Glomerular visceral epithelial cell (primary cell): ENCODE results near the gene NMBR.
"Not testable (repeated sequence)": the region's sequence is repeated elsewhere in the genome, so short reads cannot be mapped to it uniquely, and the experiment has no call there.

ENCODE experiments used
- DNase-seq: peaks from one replicate; pipeline ENCODE4 v3.0.0-alpha.2; 2016; ENCODE audit errors: extremely low spot score

NMBR gene

DNA sequence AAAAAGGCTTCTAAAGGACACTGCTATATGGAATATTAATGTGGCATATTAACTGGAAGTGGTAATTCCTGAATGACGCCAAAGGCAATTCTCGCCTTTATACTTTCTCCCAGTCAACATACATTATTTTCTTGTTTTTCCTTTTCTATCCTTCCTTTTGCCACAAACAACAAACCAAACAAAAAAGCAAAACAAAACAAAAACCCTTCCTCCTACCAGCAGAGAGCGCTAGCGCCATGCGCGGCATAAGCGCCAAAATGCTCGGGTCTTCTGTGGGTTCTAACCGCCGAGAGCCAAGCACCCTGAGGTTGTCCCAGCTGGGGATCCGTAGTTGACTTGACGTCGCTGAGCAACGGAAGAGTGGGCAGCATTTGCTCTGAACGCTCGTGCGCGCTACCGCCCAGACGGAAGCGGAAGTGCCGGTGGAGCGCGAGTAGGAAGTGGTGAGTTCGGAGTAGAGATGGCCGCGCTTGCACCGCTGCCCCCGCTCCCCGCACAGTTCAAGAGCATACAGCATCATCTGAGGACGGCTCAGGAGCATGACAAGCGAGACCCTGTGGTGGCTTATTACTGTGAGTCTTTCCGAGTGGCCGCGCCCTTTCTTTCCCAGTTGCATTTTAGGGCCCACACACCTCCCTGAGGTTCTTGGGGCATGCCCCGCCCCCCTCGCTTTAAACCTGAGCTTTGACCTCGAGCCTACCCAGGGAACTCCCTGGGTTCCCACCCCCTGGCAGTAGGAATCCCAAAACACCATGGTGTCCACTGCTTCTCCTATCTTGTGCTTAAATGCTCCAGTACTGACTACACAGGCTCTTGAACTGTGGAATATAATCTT, at the start of gene NMBR, which contains the start of gene VTA1:
TSS of gene NMBR (minus strand) at position 295 of the 835 bp plus-strand sequence. CDS start 58,464 bp downstream, outside the sequence.
TSS of gene VTA1 (plus strand) at position 436 of the 835 bp plus-strand sequence. CDS start at position 461, 25 bp downstream.
- DNase-seq: peak; percentile 99

DNA sequence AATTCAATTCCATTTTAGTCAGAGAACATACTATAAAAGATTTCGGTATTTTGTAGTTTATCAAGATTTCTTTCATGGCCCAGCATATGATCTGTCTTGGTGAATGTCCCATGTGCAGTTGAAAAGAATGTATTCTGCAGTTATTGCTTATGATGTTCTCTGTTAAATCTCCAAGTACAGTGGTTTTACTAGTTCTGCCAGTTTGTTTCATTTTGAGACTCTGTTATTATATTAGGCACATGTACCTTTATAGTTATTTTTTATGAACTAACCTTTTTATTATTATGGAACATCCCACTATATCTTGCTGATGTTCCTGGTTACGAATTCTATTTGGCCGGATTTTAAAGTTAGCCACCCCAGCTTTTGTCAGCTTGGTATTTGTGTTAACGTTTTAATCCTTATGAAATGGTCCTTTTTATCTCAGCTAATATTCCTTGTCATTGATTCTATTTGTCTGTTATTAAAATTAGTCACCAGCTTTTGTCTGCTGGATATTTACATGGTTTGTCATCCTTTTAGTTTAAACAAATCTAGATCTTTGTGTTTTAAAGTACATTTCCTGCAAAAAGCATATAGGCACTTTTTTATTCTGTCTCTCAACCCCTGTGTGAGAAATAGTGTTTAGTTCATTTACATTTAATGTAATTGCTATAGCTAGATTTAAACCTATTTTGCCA, 49.1 kb upstream of the NMBR start:
- no peak for DNase-seq

DNA sequence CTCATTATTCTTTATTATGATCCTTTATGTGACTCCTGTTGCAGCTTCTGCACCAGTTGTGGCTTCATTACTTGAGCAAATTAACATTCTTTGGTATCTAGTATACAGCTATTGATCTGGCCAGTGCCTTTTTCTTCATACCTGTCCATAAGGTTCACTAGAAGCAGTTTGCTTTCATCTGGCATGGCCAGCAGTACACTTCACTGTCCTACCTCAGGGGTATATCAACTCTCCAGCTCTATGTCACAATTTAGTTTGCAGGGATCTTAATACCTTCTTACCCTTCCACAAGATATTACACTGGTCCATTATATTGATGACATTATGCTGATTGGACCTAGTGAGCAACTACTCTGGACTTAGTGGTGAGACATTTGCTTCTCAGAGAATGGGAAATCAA, 46.7 kb upstream of the NMBR start:
- no peak for DNase-seq

DNA sequence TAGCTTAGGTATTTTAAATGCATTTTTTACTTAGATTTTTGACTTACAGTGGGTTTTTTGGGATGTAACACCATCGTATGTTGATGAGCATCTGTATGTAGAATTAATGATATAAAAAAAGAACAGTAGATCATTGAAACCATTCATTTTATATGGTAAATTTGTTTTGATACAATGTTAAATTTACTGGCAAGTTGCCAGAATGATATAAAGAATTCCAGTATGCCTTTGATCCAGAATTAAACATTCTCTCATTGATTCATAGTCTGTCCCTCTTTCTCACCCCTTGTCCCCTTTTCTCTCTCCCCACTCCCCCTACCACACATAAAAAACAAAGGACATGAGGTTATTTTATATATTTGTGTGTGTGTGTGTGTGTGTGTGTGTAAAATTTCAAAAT, 45.4 kb upstream of the NMBR start:
- DNase-seq: no peak

DNA sequence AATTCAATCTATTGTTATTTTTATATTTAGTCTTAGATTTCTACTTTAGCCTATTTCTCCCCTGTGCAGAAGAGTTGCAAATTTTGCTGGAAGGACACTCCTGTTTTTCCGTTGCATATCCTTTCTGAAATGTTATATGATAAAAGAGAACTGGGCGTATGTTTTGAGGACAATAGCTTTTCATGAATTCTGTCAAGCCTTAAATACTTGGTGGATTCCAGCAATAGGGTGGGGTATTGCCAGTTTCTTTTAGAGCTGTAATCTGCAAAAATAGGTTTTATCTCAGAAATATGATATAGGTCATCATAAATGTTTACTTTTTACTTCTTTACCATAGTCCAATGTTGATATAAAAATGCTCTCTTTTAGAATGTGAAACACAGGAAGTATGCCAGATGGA, 42.1 kb upstream of the NMBR start:
- no peak for DNase-seq

DNA sequence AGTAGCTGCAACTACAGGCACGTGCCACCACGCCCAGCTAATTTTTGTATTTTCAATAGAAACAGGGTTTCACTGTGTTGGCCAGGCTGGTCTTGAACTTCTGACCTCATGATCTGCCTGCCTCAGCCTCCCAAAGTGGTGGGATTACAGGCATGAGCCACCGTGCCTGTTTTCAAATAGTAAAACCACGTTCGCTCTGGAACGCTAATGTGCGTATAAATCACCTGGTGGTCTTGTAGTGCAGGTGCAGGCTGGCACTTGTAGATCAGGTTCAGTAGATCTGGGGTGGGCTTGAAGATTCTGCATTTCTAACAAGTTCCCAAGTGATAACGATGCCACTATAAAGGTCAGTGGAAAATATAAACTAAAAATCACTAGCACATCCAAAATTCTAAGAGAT, 41.4 kb upstream of the NMBR start:
- not testable (repeated sequence) for DNase-seq

DNA sequence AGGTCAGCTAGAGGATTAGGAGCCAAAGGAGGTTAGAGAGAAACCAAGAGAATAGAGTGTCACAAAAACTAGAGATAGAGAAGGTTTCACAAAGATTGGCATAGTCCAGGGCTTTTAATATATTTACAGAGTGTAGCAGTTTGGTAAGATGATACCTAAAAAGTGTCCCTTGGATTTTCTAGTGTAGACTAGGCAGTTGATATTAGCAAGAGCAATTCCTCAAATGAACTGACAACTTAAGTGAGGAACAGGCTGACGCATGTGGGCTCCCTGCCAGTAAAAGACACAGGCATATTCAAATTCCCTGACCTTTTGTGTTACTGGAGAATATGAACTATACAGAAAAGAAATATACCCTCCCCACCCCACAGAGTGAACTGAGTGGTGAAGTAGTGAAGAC, 40.3 kb upstream of the NMBR start:
- no peak for DNase-seq

DNA sequence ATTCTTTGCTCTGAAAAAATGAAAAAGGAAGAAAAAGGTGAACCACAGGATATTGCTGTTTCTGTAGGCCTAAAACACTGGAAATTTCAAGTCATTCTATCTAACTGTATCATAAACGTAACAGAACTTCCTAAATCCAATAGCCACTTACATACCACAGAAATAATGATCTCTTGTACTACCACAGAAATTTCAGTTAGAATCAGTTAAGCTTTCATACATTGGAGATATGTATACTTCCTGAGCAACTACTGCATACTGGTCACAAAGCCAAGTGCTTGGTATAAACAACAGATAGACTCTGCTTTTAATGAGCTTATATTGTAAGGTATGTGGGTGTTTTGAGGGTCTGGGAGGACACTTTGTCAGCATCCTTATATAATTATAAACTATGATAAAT, 38.7 kb upstream of the NMBR start:
- no peak for DNase-seq

DNA sequence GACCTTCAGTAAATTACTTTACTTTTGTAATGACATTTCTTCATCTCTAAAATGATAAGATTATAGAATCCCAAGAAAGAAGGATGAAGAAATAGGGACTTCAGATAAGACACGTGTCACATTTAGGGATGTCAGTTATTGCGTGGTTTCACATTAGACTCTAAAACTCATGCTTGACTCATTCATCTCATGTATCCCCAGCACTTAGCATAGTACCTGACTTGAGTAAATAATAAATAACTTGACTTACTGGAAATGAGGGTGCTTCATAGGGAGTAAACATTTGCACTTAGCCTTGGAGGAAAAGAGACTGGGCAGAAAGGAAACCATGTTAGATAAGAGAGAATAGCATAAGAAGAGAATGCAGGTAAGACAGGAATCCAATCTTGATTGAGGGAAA, 37.4 kb upstream of the NMBR start:
- no peak for DNase-seq

DNA sequence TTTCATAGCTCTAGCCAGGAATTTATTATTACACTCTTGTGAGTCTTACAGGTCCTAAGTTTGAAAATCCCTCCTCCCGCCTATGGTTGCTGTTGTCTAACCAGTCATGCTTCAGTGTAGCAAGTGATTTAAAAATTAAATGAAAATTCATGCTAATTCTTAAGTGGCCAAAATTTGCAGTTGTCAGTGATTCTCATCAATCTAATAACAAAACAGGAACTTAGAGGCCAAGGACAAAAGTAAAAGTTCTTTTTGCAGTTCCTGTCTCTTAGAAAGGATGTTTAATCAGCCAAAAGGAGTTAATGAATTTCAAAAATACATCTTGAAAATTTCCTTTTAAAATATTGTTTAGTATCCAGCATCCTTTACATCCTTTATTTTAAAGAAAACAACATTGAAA, 36.4 kb upstream of the NMBR start:
- DNase-seq: no peak

DNA sequence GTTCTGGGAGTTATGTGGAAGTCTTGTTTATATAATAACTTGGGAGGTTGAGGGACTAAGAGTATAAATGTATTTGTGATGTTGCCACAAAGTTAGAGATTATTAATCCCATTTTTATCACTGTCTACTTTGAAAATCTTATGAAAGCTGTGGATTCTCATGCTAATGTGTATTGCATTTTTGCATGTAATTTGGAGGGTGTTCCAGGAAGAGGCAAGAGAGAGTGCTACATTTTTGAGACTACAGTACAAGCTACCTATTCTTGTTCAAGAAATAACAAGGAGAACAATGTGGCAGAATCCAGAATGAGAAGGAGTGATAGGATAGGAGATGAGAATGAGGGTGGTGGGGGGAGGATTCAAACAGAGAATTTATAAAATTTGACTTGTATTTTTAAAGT, 35.1 kb upstream of the NMBR start:
- no peak for DNase-seq

DNA sequence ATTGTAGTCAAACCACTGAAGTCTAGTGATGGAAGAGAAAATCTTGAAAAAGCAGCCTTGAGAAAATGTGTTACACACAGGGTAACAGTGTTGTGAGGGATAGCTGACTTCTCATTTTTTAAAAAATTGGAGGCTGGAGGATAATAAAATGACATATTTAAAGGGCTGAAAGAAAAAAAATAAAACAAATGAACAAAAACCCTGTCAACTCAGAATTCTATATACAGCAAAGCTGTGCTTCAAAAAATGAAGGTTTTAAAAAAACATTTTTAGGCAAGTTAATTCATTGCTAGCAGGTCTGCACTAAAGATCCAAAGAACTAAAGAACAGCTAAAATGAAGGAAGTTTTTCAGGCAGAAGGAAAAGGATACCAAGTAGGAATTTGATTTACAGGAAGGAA, 31.2 kb upstream of the NMBR start:
- no peak for DNase-seq

DNA sequence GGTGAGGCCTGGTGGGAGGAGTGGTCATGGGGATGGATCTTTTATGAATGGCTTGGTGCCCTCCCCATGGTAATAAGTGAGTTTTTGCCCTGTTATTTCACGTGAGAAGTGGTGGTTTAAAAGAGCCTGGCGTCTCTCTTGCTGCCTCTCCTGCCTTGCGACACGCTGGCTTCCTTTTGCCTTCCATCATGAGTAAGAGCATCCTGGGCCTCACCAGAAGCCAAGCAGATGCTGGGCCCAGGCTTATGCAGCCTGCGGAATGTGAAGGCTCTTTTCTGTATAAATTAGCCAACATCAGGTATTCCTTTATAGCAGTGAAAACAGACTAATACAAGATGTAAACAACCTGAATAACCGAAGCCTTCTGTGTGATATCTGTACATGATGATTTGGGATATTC, 27.8 kb upstream of the NMBR start:
- DNase-seq: no peak

DNA sequence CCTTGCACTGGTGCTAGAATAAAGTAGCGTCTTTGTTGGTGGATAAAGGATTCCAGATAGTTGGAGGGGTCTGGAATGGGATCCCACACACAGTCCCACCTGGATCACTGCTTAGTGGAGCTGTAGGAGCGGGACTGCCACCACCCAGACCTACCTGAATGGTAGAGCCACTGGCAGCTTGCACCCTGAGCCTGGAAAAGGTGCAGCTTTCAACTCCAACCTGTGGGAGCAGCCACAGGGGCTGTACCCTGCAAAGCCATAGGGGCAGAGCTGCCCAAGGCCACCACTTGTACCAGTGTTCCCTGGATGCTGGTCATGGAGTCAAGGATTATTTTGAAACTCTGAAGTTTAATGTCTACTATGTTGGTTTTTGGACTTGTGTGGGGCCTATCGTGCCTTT, 27.1 kb upstream of the NMBR start:
- no peak for DNase-seq

DNA sequence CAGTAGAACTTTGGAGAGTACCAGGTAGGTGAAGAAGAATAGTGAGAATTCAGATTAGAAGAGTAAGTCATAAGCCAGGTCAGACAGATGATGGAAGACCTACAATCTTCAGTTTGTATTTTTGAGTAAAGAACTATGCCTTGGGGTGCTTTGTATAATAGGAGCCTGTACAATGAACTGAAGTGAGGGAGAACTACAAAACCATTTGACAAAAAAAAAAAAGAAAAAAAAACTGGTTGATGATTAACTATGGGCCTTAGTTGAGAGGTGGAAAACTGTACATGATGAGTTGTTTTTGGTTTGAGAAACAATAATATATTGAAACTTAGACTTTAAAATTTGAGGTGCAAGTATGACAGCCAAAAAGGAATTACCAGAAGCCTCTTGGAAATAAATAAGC, 25.8 kb upstream of the NMBR start:
- no peak for DNase-seq

DNA sequence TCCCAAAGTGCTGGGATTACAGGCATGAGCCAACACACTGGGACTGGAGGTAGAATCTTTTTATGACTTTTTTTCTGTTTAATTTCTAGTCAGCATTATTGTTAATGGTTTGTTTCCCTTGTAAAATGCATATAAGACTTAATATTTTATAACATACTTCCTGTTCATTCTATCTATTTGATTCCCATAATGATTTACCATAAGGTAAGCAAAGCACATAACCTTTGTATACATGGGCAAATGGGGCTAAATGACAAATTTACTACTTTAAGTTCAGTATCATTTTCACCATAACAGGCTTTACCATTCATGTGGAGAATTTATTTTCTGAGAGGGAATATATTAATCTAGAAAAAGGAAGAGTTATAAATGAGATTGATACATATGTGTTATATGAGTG, 24.4 kb upstream of the NMBR start:
- DNase-seq: no peak

DNA sequence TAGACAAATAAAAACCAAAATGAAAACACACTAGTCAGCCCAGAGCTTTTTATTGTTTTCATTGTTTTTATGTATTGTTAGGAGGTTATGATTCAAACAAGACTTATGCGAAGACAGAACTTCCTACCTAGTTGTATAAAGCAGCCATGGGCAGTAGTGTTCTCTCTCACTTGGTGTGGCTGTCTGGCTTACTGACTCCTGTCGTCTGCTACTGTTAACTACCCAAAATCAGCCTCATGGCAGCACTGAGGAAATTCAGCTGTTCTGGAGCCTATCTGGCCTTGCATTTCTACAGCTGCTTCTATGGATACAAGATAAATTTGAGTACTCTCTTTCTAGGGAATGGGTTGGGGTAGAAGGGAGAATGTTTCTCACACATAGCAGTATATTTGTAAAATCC, 20.6 kb upstream of the NMBR start:
- no peak for DNase-seq

DNA sequence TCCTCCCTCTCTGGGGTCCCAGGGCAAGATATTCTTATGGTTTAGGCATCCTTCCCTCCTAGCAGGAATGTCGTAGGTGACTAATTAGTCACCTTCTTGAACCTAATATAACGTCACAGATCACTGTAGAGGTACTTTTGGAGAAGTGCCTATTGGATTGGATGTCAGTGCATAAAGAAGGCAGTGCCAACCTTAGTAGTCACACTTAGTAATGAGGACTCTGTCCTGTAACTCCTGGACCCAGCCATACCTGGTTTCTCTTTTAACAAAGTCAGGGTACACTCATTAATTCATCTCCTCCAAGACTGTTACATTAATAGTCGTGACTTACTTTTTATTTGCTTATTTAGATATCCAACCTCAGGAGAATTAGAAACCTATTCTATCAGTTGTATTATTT, 20.1 kb upstream of the NMBR start:
- DNase-seq: no peak

DNA sequence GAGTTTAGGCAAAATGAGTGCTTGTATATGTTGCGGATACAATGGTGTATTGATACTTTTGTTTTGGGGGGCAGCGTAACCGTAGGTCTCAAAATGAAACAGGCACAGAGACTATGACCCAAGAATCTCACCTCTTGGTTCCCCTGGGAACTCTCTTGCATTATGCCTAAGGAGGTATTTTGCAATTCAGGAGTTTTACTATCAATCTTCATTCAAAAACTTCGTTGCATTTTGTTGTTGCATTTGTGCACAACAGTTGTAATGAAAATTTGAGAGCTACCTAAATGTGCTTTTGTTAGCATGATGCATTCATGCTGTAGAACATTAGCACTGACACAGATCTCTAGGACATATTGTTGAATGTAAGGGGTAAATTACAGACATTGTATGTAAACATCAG, 18.3 kb upstream of the NMBR start:
- no peak for DNase-seq

DNA sequence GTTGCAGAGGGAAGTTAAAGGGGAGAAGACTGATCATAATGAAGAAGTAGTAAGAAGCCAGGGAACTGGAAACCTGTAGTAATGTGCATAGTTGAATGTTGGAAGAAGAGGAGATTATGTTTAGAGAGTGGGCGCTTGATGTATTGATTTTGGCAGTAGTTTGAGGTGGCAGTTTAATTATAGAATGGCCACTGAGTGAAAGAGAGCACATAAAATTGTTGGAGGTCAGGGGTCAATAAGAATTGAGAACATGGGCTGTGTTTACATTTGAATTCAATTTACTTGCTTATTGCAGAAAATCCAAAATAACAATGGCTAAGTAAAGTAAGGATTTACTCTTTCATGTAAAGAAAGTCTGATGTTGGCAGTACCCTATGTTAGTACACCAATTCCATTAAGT, 15.9 kb upstream of the NMBR start:
- DNase-seq: no peak

DNA sequence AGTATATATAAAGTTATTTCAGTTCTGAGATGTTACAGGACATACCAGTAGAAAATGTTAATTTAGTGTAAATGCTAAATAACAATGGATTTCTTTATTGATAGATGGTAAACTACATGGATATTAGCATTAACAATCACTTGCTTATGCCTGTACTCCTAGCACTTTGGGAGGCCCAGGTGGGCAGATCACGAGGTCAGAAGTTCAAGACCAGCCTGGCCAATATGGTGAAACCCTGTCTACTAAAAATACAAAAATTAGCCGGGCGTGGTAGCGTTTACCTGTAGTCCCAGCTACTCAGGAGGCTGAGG, 9.8 kb upstream of the NMBR start:
- not testable (repeated sequence) for DNase-seq

DNA sequence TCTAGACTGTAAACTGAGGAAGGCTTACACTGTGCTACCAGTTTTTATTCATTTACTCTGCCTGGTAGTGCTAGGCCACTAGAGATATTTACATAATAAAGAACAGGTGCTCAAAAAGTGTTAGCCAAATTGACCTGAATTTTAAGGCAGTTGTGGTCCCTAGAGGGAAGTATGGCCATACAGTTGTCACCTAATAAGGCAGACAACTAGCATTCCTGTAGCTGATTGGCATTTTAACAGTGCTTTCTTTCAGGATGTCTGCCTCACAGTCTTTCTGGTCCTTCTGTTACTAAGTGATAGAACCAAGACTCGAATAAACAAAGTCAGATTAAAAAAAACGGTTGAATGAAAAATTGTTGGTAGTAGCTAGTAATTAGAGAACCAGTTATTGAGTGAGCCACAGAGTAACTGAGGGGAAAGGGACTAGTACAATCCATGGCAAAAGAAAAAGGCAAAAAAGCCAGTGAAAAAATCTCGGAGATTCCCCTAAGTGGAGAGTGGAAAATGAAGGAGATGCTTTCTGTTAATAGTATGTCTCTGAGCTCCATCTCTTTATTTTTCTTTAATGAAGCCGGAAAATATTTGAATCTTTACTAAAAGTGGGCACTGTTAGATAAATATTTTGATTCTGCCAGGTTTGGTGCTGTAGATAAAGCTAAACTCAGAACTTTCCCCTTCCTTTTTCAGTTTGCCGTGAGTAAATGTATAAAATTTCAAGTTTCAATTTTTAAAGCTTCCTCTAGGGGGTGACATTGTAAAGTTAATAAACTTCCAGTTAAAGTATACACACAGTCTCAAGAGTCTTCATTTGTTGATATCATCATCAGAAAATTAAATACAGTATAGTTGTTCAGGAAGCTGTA, 9.2 kb upstream of the NMBR start:
- DNase-seq: peak; percentile 36

DNA sequence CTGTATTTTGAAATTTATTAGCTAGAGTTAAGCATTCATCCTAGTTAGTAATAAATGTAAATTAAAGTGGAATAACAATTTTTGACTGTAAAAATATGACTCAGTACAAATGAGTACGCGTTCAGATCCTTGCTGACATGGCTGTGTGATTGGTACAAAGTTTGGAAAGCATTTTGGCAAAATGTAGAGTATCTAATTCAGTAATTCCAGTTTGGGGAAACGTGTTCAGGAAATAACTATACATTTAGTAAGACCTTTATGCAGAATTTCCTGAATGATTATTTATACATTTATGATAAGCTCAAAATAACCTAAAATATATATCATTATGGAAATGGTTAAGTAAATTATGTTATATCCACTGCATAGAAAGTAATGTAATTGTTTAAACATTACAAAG, 8.2 kb upstream of the NMBR start:
- DNase-seq: no peak
